ENCODE data around the gene DUSP8.

GRCh38 chr11:1506981-1507380, 65.1 kb downstream of the DUSP8 start:
- TF ChIP-seq KDM1A (IDR thresholded peaks at IDR 0.05; ENCODE audit: low read depth) (no peak), RFX5 (IDR thresholded peaks at IDR 0.05) (no peak), ZNF302 (CRISPR knock-in tag; IDR thresholded peaks at IDR 0.05) (no peak), EHMT2 (IDR thresholded peaks at IDR 0.05; ENCODE audit: low read depth) (no peak), RNF2 (IDR thresholded peaks at IDR 0.05; ENCODE audit: borderline replicate concordance, low read depth) (no peak), HDAC2 (IDR thresholded peaks at IDR 0.05) (no peak), POLR2A (IDR thresholded peaks at IDR 0.05; ENCODE audit: low read length) (no peak)
- TF ChIP-seq, protein P1, sequence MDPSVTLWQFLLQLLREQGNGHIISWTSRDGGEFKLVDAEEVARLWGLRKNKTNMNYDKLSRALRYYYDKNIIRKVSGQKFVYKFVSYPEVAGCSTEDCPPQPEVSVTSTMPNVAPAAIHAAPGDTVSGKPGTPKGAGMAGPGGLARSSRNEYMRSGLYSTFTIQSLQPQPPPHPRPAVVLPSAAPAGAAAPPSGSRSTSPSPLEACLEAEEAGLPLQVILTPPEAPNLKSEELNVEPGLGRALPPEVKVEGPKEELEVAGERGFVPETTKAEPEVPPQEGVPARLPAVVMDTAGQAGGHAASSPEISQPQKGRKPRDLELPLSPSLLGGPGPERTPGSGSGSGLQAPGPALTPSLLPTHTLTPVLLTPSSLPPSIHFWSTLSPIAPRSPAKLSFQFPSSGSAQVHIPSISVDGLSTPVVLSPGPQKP (IDR thresholded peaks at IDR 0.05; ENCODE audit: low read depth, low read length), result no peak
- TF ChIP-seq, protein P2, sequence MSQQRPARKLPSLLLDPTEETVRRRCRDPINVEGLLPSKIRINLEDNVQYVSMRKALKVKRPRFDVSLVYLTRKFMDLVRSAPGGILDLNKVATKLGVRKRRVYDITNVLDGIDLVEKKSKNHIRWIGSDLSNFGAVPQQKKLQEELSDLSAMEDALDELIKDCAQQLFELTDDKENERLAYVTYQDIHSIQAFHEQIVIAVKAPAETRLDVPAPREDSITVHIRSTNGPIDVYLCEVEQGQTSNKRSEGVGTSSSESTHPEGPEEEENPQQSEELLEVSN (IDR thresholded peaks at IDR 0.05; ENCODE audit: borderline replicate concordance, low read depth), result no peak
- TF ChIP-seq, protein P3, sequence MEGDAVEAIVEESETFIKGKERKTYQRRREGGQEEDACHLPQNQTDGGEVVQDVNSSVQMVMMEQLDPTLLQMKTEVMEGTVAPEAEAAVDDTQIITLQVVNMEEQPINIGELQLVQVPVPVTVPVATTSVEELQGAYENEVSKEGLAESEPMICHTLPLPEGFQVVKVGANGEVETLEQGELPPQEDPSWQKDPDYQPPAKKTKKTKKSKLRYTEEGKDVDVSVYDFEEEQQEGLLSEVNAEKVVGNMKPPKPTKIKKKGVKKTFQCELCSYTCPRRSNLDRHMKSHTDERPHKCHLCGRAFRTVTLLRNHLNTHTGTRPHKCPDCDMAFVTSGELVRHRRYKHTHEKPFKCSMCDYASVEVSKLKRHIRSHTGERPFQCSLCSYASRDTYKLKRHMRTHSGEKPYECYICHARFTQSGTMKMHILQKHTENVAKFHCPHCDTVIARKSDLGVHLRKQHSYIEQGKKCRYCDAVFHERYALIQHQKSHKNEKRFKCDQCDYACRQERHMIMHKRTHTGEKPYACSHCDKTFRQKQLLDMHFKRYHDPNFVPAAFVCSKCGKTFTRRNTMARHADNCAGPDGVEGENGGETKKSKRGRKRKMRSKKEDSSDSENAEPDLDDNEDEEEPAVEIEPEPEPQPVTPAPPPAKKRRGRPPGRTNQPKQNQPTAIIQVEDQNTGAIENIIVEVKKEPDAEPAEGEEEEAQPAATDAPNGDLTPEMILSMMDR (IDR thresholded peaks at IDR 0.05), result no peak

Measured in A549 (cell line).